Placental pericyte (primary cell): ENCODE data around the gene HAPLN3. TPM values are rescaled to one million over a fixed set of nuclear protein-coding genes. Genes with fewer than 3 reads are reported as not detected.

Source experiments
- total RNA-seq: library from RNA; depleted of rRNA; stranded (reverse); fragments of >200 nt; gene quantifications from 2 replicates; pipeline ENCODE4 v1.2.3, GENCODE V29; 2012

HAPLN3 gene, protein sequence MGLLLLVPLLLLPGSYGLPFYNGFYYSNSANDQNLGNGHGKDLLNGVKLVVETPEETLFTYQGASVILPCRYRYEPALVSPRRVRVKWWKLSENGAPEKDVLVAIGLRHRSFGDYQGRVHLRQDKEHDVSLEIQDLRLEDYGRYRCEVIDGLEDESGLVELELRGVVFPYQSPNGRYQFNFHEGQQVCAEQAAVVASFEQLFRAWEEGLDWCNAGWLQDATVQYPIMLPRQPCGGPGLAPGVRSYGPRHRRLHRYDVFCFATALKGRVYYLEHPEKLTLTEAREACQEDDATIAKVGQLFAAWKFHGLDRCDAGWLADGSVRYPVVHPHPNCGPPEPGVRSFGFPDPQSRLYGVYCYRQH
- 3.5 and 4.2 TPM in 2 replicates for total RNA-seq

DNA sequence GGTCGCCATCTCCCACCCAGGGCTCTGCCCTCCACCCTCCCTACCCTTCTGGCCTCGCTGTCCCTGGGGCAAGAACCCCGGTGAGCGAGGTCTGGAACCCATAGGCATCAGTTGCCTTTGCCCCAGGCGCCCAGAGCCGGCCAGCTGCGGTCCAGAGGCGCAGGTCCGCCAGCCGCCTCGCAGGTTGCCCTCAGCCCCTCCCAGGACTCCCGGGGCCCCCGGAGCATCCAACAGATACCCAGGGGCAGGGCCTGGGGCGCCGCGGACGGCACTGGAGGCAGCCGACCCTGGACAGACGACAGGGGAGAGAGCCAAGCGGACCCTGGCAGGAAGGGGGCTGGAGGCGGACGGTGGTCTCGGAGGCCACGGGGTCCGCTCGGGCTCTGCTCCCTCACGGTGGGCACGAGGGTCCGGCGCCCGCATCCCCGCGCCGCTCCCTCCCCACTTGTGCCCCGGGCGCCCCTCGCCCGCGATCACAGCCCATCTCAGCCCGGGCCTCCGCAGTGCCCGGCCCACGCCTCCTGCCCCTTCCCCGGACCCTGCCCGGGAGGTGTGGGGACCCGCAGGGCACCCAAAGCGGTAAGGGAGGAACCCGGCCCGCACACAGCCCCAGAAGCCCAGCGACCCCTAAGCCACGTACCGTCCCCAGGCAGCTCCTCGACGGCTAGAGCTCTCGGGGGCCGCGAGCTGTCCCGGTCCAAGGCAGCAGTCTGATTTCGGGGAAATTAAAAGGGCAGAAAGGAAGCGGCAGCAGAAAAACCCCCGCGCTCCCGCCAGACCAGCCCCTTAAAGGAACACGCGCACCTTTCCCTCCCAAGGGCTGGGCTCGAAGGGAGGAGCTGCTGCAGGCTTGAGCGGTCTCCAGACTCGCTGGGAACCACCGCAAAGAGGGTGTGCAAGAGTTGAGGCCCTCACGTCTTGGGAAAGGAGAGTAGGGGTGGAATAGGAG, at the start of gene HAPLN3:
HAPLN3 (minus strand) TSS at position 726 of the 949 bp plus-strand sequence. CDS start 8,246 bp downstream, outside the sequence.

DNA sequence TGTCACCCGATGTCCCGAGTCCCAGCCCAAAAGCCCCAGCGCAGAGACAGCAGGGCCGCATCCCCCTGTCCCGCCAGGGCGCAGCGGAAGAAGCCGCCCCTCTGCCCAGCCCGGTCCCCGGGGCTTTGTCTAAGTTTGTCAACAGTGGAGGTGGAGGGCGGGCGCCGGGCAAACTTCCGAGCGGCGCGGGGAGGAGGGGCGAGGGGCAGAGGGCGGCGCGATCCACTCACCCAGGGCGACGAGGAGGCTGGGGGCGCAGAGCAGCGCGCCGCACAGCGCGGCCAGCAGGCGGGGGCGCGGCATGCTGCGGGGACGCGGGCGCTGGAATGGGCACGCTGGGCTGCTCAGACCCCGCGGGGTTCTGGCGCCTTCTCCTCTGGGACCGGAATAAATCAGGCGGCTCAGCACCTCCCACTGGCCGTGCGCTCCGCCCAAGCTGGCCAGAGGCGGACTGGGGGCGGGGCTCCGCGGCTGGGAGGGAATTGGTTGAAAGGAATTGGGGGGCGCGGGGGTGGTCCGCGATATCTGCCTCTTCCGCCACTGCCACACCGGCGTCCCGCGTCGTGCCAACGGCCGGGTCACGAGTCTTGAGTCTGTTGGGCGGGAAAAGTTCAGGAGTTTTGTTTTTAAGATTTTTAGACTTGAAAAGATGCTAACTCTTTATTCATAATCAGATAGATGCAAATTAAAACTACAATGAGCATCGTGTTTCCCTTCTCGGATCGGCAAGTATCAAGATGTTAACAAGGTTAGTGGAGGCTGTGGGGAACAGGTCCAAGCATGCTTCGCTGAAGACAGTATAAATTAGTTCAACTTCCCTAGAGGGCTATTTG, 17.9 kb upstream of the HAPLN3 start, which contains the start of gene MFGE8:
MFGE8 (minus strand) TSS at position 363 of the 833 bp plus-strand sequence; CDS start at position 303, 60 bp downstream.

Other genes with a start within 250 kb of the HAPLN3 start
- under 0.01 TPM in 2 replicates for gene ACAN, start 92.1 kb downstream of the HAPLN3 start, total RNA-seq
- 142 and 207 TPM in 2 replicates for gene MFGE8, start 17.8 kb upstream of the HAPLN3 start, total RNA-seq
- 36.1 and 113 TPM in 2 replicates for gene ABHD2, start 192.9 kb upstream of the HAPLN3 start, total RNA-seq